ENCODE data around the gene ZMYND11.
A peak's percentile ranks its signal among the peaks of the same experiment; 100 is the strongest.

Gene ZMYND11

GRCh38 chr10:135132-135600 is at the start of gene ZMYND11:
TSS of gene ZMYND11 (plus strand) at chr10:135455. CDS start at chr10:180013, 44,558 bp downstream.
- peak; percentile 86 for DNase-seq (ENCODE audit: low spot score)

GRCh38 chr10:86031-86430 is 49.2 kb upstream of the ZMYND11 start:
- no peak for DNase-seq (ENCODE audit: low spot score)

DNA sequence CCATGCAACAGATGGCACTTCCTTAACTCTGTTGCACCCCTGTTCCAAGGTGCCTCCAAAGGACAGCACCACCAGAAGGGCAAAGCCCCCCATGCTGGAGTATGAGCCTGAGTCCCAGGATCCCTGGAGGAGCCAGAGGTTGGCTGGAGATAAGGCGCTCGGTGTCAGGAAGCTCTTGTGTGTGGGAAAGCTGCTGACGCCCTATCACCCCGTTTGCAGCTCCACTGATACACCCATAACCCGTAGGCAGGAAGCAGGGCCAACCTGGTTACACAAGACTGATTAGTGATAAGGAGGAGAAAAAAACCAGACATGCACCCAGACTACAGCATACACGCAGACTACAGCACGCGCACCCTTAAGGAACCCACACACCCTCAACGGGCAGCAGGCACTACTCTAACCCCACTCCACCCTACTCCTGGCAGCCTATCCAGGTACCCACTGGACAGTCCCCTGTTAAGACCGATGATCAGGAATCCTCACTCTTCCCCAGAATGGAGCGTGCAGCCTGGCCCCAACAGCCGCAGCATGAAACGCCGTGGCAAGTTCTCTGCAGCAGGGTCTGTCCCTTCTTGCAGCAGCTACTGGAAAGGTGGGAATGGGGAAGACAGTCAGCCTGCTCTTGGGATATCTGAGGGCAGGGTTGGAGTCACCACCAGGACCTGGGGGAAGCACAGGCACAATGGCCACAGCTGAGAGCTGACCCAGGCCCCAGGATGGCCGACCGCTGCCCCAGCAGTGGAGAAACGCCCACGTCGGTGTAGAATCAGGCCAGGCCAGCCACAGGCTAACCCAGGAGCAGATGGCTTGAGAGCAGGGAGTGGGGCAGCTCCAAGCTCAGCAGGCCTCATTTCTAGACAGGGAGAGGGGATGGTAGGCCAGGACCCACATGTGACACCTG is 47.8 kb upstream of the ZMYND11 start:
- DNase-seq (ENCODE audit: low spot score): no peak

- no peak for DNase-seq (ENCODE audit: low spot score)
These were observed 47.0 kb upstream of the ZMYND11 start for GRCh38 chr10:88253-88652.

DNA sequence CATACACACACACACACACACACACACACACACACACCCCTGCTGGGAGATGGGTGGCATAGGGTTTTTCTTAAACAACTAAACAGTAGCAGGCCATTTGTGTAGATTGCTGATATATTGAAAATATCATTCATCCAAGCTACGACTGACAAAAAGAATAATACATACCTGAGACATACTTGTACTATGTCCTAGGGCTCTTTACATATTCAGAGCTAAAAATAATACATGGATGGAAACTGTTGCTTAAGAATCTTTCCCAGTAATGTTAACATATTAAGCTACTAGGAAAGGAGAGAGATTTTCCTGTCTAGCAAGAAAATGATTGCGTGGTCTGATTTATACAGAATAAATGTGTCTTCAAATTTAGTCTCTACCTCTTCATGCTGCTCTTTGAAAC is 46.0 kb upstream of the ZMYND11 start:
- no peak for DNase-seq (ENCODE audit: low spot score)

GRCh38 chr10:90161-90560 is 45.1 kb upstream of the ZMYND11 start:
- no peak for DNase-seq (ENCODE audit: low spot score)

DNA sequence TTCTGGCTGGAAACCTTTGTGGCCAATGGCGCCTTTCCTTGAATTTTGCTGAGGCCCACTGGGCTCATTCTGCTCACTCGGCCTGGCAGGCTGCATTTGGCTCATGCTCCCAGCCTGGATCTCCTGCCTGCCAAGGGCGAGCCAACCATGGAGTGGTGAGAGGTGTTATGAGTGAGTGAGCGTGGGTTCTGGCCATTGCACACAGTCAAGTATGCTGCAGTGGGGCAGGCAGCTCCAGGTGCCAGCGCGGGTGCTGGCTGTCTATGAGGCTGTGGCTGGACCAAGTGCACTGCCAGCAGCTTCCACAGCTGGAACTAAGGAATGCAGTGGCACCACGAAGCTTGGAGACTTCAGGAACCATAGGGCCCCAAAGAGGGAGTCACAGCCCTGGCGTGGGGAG is 43.9 kb upstream of the ZMYND11 start:
- no peak for DNase-seq (ENCODE audit: low spot score)

GRCh38 chr10:92153-92552 is 43.1 kb upstream of the ZMYND11 start:
- DNase-seq (ENCODE audit: low spot score): no peak

DNA sequence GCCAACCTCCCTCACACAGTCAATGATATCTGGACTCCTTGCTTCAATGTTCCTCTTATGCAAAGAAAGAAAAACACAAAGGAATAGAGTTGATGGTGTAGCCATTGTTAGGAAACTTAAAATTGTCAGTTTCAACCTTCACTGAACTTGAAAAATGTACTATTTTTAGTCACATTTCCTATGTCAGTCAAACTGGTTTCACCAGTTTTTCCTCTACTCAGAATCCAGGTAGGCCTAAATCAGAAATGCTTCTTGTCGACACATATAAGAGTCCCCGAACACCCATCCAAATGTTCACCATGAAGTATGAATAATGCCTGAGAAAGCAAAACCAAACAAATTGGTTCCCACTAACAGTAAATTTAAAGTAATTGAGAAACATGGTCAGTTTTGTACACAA is 42.4 kb upstream of the ZMYND11 start:
- DNase-seq (ENCODE audit: low spot score): no peak

- no peak for DNase-seq (ENCODE audit: low spot score)
These were observed 40.6 kb upstream of the ZMYND11 start for GRCh38 chr10:94613-95012.

GRCh38 chr10:95356-96115 is 39.7 kb upstream of the ZMYND11 start:
- DNase-seq (ENCODE audit: low spot score): no peak

DNA sequence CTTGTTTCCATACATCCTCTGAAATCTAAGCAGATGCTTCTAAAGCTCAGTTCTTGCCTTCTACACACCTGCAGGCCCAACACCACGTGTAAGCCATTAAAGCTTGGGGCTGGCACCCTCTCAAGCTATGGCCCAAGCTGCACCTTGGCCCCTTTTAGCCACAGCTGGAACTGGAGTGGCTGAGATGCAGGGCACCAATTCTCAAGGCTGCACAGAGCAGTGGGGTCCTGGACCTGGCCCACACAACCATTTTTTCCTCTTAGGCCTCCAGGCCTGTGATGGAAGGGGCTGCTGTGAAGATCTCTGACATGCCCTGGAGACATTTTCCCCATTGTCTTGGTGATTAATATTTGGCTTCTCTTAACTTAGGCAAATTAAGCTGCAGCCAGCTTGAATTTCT is 38.8 kb upstream of the ZMYND11 start:
- no peak for DNase-seq (ENCODE audit: low spot score)

DNA sequence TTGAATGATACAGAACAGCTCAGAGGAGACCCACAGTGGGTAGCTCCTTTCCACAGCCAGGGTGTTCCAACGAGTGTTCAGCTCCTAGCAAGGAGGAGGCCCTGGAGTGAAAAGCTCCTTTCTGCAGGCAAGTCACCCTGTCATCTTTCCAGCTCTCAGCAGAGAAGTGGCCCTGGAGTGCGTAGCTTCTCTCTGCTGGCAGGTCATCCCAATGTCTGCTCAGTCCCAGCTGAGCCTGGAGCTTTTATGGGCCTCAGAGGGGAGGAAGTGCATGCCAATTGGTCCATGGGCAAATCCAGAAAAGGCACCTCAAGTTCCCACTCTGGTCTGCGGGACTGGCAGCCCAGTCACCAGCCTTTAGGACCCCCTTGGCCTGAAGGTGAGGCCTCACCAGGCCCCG is 30.8 kb upstream of the ZMYND11 start:
- no peak for DNase-seq (ENCODE audit: low spot score)

GRCh38 chr10:104862-105565 is 30.2 kb upstream of the ZMYND11 start:
- no peak for DNase-seq (ENCODE audit: low spot score)

DNA sequence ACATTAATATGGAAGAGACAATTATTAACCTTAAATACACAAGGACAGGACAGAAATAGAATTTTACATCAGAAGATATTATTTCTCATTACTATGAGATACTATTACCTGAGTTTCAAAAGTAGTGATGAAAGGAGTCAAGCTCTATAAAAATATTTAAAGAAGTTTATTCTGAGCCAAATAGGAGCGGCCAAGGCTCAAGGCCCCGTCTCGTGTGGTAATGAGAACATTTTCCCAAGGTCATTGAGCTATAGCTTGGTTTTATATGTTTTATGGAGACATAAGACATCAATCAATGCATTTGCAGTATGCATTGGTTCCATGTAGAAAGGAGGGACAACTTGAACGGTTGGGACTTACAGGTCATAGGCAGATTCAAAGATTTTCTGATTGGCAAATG is 29.4 kb upstream of the ZMYND11 start:
- DNase-seq (ENCODE audit: low spot score): no peak

DNA sequence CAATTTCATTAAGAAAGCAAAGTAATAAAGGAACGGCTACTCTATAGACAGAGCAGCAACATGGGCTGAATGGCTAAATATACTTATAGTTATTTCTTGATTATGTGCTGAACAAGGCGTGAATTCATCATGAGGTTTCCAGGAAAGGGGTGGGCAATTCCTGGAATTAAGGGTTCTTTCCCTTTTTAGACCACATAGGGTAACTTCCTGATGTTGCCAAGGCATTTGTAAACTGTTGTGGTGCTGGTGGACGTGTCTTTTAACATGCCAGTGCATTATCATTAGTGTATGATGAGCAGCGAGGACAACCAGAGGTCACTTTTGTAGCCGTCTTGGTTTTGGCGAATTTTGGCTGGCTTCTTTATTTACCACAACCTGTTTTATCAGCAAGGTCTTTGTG is 28.5 kb upstream of the ZMYND11 start:
- DNase-seq (ENCODE audit: low spot score): no peak

DNA sequence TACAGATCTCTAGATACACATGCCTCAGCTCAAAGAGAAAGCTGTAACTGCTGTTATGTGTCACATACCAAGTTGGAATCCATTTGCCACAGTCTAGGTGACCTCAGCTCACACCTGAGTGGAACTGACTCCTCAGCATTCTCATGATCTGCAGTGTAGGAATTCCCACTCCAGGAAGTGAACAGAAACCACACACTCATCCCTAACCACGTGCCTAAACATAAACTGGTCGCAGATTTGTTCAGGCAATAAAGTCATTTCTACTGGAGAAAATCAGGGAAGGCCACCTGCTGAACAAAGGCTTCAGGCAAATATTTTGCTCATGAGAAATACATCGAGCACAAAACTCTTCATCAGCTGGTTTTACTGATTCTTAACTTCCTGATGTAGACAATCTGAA is 23.0 kb upstream of the ZMYND11 start:
- DNase-seq (ENCODE audit: low spot score): no peak

DNA sequence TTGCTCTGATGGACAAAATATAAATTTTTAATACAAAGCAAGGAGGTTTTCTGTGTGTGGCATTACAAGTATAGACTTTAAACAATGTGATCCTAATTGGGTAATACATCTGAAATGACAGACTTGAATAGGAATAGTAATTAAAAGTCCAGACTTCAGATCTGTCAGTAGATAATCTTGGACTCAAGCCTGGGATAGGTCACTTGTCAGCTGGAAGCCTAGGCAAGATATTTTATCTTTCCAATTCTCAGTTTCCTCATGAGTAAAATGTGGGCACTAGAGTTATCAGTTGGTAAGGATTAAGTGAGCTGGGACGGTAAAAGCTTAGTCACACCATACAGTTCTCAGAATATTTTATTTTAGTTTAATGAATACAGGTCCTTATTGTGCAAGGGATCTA is 10.4 kb upstream of the ZMYND11 start:
- no peak for DNase-seq (ENCODE audit: low spot score)

DNA sequence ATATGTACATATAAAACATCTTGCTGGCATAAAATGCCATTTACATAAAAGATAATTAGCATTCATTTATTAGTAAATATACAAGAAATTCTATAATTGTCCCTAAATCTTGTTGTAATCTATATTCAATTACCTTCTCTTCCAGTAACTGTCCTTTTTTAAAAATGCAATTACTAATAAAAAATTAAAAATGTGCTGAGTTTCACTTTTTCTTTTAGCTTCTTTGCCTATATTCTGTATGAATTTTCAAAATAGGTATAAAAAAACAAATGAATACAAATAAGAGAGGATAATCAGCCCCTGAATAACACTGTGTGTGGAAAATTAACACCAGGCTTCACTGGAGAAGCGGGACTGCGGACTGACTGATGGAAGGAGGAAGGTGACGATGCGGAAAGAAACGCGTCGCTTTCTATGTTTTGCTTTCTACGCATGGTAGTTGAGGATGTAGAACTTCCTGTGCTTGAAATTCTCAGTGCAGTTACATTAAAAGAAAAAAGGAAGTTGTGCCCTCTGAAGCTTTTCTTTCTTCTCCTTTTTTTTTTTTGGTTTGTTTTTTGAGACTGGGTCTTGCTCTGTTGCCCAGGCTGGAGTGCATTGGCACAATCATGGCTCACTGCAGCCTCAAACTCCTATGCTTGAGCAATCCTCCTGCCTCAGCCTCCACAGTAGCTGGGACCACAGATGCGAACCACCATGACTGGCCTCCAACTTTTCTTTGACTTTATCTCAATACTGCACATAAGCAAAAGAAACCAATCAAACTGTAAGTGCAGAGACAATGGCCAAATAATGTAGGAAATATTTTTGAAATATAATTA is 7.4 kb upstream of the ZMYND11 start:
- DNase-seq (ENCODE audit: low spot score): no peak

- DNase-seq (ENCODE audit: low spot score): no peak
These were observed 5.4 kb upstream of the ZMYND11 start for GRCh38 chr10:129810-130209.
